MM.1S (cell line): ENCODE measurements around the gene TECTB.

Experiments used
- DNase-seq: peaks from one replicate; pipeline ENCODE4 v3.0.0-alpha.2; 2015
- H2AFZ ChIP-seq: fragments of 300-600 bp; sonication (generic); 2 replicates; pipeline ENCODE4 v1.6.0; 2016; ENCODE audit warnings: antibody characterized with exemption, low read length
- H3F3A ChIP-seq: fragments of 300-600 bp; sonication (generic); 2 replicates; pipeline ENCODE4 v1.6.1; 2016; ENCODE audit warnings: mild to moderate bottlenecking, antibody characterized with exemption, low read length, moderate library complexity, mixed read lengths; ENCODE audit not compliant: insufficient read depth
- H3K27ac ChIP-seq: fragments of 300-600 bp; sonication (generic); 2 replicates; pipeline ENCODE4 v1.5.1; 2016; ENCODE audit warnings: mild to moderate bottlenecking, low read length
- H3K27me3 ChIP-seq: fragments of 300-600 bp; sonication (generic); replicated peaks from 2 replicates; pipeline ENCODE4 v1.6.0; 2016; ENCODE audit warnings: low read length; ENCODE audit not compliant: insufficient read depth
- H3K36me3 ChIP-seq: fragments of 300-600 bp; sonication (generic); replicated peaks from 2 replicates; pipeline ENCODE4 v1.6.1; 2016; ENCODE audit warnings: mild to moderate bottlenecking, low read length, mixed read lengths; ENCODE audit not compliant: insufficient read depth
- H3K4me1 ChIP-seq: fragments of 300-600 bp; sonication (generic); 2 replicates; pipeline ENCODE4 v1.6.1; 2016; ENCODE audit warnings: low read length, mixed read lengths
- H3K4me2 ChIP-seq: fragments of 300-600 bp; sonication (generic); 2 replicates; pipeline ENCODE4 v1.6.0; 2016; ENCODE audit warnings: low read depth, low read length
- H3K4me3 ChIP-seq: fragments of 300-600 bp; sonication (generic); 2 replicates; pipeline ENCODE4 v1.5.1; 2016; ENCODE audit warnings: low read length, mixed read lengths
- H3K79me2 ChIP-seq: fragments of 300-600 bp; sonication (generic); 2 replicates; pipeline ENCODE4 v1.6.1; 2016; ENCODE audit warnings: mixed run types, low read length, mixed read lengths
- H3K9ac ChIP-seq: fragments of 300-600 bp; sonication (generic); 2 replicates; pipeline ENCODE4 v1.6.1; 2016; ENCODE audit warnings: low read length, mixed read lengths
- H3K9me2 ChIP-seq: fragments of 300-600 bp; sonication (generic); replicated peaks from 2 replicates; pipeline ENCODE4 v1.6.1; 2016; ENCODE audit warnings: mild to moderate bottlenecking, low read length, mixed read lengths; ENCODE audit not compliant: insufficient read depth
- H3K9me3 ChIP-seq: fragments of 300-600 bp; sonication (generic); replicated peaks from 2 replicates; pipeline ENCODE4 v1.6.1; 2016; ENCODE audit warnings: mild to moderate bottlenecking, low read length, mixed read lengths; ENCODE audit not compliant: insufficient read depth
- H4K20me1 ChIP-seq: fragments of 300-600 bp; sonication (generic); 2 replicates; pipeline ENCODE4 v1.6.1; 2016; ENCODE audit warnings: mild to moderate bottlenecking, low read length, moderate library complexity, mixed read lengths; ENCODE audit not compliant: insufficient read depth
- EZH2 ChIP-seq: fragments of 300-600 bp; sonication (generic); optimal IDR thresholded peaks from 2 replicates; pipeline ENCODE3; 2017; ENCODE audit warnings: low read depth, mild to moderate bottlenecking, antibody characterized with exemption, low read length, mixed read lengths
- EZH2phosphoT487 ChIP-seq: fragments of 300-600 bp; sonication (generic); IDR thresholded peaks from 2 replicates; pipeline ENCODE4 v1.6.1; 2018; ENCODE audit warnings: antibody characterized with exemption, low read length
- TF ChIP-seq, protein P1 (sequence below): fragments of 300-600 bp; sonication (generic); IDR thresholded peaks from 2 replicates; pipeline ENCODE4 v1.5.1; 2016; ENCODE audit warnings: antibody characterized with exemption, low read length, mixed read lengths

Gene TECTB

DNA sequence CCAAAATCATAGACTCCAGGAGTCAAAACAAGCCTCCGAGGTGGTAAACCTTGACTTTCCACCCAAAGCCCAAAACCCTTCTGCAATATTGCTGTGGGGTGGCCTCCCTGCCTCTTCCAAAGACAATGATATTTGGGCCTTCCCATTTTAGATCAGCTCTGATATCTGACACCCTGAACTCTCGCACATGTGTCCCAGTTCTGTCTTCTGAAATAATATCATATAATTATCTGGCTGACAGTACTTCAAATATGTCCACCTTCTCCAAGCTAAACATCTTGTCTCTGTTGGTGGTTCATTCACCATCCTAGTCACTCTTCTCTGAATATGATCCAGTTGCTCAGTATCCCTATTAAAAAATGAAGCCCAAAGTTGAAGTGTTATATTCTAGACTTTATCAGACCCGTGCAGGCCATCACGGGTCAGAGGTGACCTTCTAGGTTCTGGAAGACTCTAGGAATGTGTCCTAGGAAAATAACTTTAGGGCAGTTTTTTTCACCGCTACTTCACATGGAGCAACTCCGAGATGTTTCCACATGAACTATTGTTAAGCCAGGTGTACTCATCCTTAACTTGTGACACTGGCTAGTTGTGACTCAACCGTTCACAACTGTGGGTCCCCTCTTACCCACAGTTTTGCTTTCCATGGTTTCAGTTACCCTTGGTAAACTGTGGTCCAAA, 6.3 kb downstream of the TECTB start:
- H3K27me3 ChIP-seq: no peaks in the 10 kb centered on the region
- H3K36me3 ChIP-seq: no peaks in the 10 kb centered on the region
- no peaks in the 10 kb centered on the region for H3F3A ChIP-seq
- H3K4me3 ChIP-seq: no peak overlapping the region
- no peak overlapping the region for H3K4me2 ChIP-seq
- no peak overlapping the region for H3K9ac ChIP-seq
- no peak for DNase-seq
- no peaks in the 10 kb centered on the region for H3K9me3 ChIP-seq
- H3K79me2 ChIP-seq: no peaks in the 10 kb centered on the region
- TF ChIP-seq EZH2phosphoT487: no peak
- no peak for TF ChIP-seq EZH2
- TF ChIP-seq, protein P1, sequence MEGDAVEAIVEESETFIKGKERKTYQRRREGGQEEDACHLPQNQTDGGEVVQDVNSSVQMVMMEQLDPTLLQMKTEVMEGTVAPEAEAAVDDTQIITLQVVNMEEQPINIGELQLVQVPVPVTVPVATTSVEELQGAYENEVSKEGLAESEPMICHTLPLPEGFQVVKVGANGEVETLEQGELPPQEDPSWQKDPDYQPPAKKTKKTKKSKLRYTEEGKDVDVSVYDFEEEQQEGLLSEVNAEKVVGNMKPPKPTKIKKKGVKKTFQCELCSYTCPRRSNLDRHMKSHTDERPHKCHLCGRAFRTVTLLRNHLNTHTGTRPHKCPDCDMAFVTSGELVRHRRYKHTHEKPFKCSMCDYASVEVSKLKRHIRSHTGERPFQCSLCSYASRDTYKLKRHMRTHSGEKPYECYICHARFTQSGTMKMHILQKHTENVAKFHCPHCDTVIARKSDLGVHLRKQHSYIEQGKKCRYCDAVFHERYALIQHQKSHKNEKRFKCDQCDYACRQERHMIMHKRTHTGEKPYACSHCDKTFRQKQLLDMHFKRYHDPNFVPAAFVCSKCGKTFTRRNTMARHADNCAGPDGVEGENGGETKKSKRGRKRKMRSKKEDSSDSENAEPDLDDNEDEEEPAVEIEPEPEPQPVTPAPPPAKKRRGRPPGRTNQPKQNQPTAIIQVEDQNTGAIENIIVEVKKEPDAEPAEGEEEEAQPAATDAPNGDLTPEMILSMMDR: no peak
- no peak overlapping the region for H2AFZ ChIP-seq
- no peaks in the 10 kb centered on the region for H3K4me1 ChIP-seq
- H3K9me2 ChIP-seq: no peaks in the 10 kb centered on the region
- no peak overlapping the region for H3K27ac ChIP-seq
- no peaks in the 10 kb centered on the region for H4K20me1 ChIP-seq

- Histone ChIP-seq H3K4me1 (no peaks in the 10 kb centered on the region), H3K9me3 (no peaks in the 10 kb centered on the region), H3K9ac (no peak overlapping the region), H3K4me3 (no peak overlapping the region), H3K4me2 (no peak overlapping the region), H3F3A (no peaks in the 10 kb centered on the region), H4K20me1 (no peaks in the 10 kb centered on the region), H3K36me3 (no peaks in the 10 kb centered on the region), H3K9me2 (no peaks in the 10 kb centered on the region), H3K27me3 (no peaks in the 10 kb centered on the region), H3K27ac (no peak overlapping the region), H3K79me2 (no peaks in the 10 kb centered on the region), H2AFZ (no peak overlapping the region)
- DNase-seq: no peak
- TF ChIP-seq, protein P1: no peak
- no peak for TF ChIP-seq EZH2
- no peak for TF ChIP-seq EZH2phosphoT487
Measured at GRCh38 chr10:112290054-112290373, 6.8 kb downstream of the TECTB start.

- Histone ChIP-seq H3K9me2 (no peaks in the 10 kb centered on the region), H3K4me3 (no peak overlapping the region), H4K20me1 (no peaks in the 10 kb centered on the region), H3K4me1 (no peaks in the 10 kb centered on the region), H3K4me2 (no peak overlapping the region), H3K9me3 (no peaks in the 10 kb centered on the region), H3K79me2 (no peaks in the 10 kb centered on the region), H3K9ac (no peak overlapping the region), H3K27me3 (no peaks in the 10 kb centered on the region), H3K27ac (no peak overlapping the region), H3F3A (no peaks in the 10 kb centered on the region), H2AFZ (no peak overlapping the region), H3K36me3 (no peaks in the 10 kb centered on the region)
- no peak for DNase-seq
- TF ChIP-seq, protein P1: no peak
- no peak for TF ChIP-seq EZH2phosphoT487
- no peak for TF ChIP-seq EZH2
Measured at GRCh38 chr10:112294169-112294568, 11.0 kb downstream of the TECTB start.
